HG02623 (cell line): ENCODE results near the gene MAGOH.
A peak's percentile ranks its signal among the peaks of the same experiment; 100 is the strongest.
"Not testable (repeated sequence)": the region's sequence is repeated elsewhere in the genome, so short reads cannot be mapped to it uniquely, and the experiment has no call there.

ENCODE experiments used
- ATAC-seq: cut with Tn5 transposase; IDR thresholded peaks from one replicate; pipeline ENCODE4 v1.9.1; 2021; ENCODE audit warnings: moderate library complexity; ENCODE audit not compliant: unreplicated experiment

The MAGOH gene

DNA sequence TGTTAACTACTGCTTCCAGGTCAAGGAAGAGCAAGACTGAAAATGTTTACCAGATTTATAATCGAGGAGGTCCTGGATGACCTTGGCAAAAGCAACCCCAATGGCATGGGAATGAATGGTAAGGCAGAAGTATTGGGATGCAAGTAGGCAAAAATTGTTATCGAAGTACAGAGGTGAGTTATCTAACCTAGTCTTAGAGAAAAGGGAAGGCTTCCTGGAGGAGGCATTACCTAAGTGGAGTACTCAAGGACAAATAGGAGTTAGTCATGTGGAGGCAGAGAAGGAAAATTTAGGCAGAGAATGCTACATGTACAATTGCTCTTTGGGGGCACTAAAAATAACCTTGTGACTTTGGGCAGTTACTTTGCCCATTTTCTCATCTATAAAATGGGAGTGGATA lies 3.5 kb upstream of the MAGOH start:
- ATAC-seq = no peak

DNA sequence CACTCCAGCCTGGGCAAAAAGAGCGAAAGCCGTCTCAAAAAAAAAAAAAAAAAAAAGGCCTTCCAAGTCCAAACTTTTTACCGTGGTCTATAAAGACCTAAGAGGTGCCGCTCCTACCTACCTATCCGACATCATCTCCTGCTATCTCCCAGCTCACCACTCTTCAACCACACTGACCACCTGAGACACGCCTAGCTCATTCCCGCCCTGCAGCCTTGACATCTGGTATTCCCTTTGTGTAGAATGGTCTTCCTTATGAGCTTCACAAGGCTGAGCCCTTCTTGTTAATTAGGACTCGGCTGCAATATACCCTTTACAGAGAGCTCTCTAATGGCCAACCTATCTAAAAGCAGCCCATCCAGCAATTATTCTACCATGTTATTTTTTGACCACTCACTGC lies 680 bp downstream of the MAGOH start:
- no peak for ATAC-seq

DNA sequence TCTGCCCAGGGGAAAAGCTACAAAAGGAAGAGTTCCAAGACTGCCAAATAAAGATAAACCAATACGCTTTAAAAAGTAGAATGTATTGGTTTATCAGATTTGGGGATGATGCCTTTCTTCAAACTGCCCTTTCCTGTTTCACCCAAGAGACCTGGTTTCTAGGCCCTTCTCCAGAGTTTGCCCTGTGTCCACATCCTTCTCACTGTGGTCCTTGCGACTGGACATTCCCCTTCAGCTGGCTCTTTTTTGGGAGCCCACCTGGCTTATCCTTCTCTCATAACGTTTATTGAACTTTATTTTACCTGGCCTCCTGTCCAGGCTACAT lies 17.4 kb downstream of the MAGOH start:
- ATAC-seq = no peak

DNA sequence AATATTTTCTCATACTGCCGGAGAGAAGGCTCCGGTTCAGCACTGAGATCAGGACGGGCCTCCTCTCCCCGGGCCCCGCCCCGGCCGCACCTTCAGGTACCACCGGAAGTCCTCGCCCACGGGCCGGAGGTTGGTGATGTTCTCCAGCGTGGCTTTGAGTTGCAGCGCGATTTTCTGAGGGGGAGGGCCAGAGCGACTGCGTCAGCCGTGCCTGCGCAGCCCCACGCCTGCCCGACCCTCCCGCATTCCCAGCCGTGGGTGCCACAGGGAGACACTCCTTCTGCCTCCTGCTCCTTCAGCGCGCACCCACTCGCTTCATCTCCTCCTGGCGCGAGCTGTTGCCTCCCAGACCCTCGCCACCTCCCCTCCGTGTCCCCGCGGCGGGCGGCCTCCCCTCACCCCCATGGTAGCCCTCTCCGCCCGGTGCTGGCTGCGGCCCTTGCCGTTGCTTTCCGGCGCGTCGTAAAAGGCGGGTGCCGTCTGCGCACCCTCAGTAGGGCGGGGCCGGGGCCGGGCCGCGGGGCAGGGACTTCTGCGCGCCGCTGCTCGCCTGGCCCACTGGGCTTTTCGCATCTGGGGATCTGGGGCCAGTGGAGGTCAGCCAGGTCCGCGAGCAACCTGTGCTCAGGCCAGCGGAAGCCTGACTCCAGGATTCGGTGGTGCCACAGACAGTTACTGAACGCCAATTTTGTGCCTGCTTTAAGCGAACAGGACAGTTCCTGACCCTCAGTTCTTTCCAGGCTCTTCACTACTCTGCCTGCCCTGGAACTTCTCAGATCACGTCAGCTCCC lies 18.0 kb downstream of the MAGOH start, which contains the start of gene CZIB:
Gene CZIB, minus strand, starts transcription at position 464 of the 791 bp plus-strand sequence. Its CDS starts 59 bp downstream, at position 405.
- ATAC-seq = peak; percentile 89

DNA sequence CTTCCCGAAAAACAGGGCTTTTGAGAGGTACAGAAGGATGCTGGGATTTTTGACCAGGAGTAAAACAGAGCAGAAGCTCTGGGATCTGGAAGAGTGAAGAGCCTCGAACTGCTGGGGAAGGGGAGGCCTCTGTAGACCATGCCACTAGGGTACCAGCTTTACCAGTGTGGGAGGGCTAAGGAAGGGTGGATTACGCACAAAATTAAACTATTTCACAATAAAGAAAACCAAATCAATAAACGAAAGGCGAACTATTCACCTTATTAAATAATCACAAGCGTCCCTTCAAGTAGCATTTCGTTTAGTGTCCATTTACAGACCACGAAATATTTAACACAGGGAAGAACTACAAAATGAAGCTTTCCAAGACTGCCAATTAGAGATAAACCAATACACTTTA lies 18.6 kb downstream of the MAGOH start:
- no peak for ATAC-seq

DNA sequence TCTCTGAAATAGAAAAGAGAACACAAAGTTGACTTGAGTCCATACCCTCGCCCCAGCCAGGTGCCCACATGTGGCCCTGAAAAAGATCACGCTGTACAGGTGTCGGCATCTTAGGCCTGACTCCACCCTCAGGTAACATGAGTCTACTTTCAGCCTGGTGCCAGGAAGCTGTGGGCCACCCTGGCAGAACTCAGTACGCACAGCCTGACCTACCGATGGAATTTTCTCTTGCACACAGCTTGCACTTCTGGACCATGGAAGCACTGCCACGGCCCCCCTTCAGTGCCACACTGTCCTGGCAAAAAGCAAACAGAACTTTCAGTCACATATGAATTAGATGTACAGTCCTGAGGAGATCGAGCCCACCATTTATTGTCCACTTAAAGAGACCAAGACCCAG lies 20.1 kb downstream of the MAGOH start:
- no peak for ATAC-seq

DNA sequence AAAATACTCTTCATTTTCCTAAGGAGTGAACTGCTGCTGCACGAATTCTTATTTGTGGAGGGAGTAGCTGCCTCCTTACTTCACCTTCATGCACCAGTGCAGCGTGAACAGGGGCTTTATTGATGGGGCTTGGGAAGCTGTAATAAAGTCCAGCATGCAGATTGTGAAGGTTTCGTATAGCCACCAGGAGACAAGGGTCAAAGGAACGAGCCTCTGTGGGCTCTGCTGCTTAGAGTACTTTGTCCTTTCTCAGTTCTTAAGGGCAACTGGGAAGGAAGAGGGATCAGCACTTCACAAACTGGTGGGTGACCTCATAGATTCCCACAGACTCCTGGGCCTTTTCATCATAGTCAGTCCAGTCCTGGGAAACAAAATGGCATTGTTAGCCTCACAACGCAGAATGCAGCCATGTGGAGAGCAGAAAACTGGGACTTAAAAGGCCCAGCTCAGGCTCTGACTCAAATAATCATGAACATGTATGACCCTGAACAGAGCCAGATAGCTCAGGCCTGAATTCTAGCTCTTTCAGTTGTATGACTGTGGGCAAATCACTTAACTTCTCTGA lies 23.9 kb downstream of the MAGOH start:
- no peak for ATAC-seq

DNA sequence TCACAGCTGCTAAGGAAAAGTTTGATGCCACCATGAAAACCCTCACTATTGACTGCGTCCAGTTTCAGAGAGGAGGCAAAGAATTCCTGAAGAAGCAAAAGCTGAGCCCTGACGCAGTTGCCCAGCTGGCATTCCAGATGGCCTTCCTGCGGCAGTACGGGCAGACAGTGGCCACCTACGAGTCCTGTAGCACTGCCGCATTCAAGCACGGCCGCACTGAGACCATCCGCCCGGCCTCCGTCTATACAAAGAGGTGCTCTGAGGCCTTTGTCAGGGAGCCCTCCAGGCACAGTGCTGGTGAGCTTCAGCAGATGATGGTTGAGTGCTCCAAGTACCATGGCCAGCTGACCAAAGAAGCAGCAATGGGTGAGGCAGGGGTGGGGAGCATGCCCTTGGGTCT lies 27.4 kb downstream of the MAGOH start:
- no peak for ATAC-seq

DNA sequence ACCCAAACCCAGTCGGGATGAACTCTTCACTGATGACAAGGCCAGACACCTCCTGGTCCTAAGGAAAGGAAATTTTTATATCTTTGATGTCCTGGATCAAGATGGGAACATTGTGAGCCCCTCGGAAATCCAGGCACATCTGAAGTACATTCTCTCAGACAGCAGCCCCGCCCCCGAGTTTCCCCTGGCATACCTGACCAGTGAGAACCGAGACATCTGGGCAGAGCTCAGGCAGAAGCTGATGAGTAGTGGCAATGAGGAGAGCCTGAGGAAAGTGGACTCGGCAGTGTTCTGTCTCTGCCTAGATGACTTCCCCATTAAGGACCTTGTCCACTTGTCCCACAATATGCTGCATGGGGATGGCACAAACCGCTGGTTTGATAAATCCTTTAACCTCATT lies 28.0 kb downstream of the MAGOH start:
- ATAC-seq = no peak

DNA sequence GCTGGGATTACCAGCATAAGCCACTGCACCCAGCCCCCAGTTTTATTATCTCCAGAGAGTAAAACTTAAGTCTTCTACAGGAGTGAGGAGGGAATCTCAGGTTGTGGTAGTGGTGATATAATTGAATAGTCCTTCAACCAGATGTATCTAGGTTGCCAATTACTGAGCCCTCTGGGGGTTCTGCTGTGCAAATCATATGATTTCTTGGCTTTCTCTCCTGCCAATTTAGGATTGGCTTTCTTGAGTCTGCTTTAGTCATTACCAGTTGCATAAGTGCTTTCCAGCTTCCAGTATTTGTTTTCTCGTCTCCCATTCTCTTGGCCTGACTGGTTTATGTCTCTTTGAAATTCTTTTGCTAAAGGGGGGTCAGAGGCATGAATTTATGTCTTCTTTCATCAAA lies 30.6 kb downstream of the MAGOH start:
- ATAC-seq = no peak

DNA sequence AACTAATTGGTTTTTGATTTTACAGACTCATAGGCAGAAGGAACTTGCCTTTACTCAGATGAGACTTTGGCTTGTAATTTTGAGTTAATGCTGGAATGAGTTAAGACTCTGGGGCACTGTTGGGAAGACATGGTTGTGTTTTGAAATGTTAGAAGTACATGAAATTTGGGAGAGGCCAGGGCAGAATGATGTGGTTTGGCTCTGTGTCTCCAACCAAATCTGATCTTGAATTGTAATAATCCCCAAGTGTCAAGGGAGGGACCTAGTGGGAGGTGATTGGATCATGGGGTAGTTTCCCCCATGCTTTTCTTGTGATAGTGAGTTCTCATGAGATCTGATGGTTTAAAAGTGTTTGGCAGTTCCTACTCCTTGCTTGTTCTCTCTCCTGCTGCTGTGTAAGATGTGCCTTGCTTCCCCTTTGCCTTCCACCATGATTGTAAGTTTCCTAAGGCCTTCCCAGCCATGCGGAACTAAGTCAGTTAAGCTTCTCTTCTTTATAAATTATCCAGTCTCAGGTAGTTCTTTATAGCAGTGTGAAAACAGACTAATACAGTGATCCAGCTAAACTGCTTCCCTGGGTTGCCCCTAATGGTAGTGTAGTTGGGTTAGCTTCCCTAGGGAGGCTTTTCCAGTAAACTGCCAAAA lies 31.5 kb downstream of the MAGOH start:
- no peak for ATAC-seq

DNA sequence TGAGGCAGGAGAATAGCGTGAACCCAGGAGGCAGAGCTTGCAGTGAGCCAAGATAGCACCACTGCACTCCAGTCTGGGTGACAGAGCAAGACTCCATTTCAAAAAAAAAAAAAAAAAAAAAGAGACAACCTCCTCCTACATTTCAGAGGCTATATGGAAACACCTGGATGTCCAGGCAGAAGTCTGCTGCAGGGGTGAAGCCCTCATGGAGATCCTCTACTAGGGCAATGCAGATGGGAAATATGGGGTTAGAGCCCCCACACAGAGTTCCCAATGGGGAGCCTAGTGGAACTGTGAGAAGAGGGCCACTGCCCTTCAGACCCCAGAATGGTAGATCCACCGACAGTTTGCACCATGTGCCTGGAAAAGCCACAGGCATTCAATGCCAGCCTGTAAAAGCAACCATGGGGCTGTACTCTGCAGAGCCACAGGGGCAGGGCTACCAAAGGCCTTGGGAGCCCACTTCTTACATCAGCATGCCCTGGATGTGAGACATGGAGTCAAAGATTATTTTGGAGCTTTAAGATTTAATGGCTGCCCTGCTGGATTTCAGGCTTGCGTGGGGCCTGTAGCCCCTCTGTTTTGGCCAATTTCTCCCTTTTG lies 32.1 kb downstream of the MAGOH start:
- not testable (repeated sequence) for ATAC-seq

DNA sequence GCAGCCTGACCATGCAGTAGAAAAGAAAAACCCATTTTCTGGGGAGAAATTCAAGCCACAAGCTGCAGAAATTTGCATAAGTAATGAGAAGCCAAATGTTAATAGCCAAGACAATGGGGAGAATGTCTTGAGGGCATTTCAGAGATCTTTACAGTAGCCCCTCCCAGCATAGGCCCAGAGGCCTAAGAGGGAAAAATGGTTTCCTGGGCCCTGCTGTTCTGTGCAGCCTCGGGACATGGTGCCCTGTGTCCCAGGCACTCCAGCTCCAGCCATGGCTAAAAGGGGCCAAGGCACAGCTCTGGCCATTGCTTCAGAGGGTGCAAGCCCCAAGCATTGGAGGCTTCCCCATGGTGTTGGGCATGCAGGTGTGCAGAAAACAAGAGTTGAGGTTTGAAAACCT lies 32.8 kb downstream of the MAGOH start:
- ATAC-seq = not testable (repeated sequence)

DNA sequence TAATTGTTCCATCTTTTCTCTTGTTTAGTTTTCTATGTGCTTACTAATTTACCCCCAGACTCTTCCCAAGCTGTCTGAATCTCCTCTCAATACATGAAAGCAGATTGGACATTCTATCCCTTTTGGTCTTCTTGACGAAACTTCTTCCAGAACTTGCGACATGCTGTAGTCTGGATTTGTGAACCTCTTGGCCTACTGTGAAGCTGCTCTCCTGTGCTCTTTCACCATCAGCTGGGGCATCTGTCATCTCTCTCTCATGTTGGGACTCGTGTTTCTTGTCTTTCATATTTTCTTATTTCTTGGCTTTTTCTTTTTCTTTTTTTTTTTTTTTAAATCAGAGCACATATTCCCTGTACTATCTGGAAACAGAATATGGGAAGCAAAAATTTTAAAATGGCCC lies 34.9 kb downstream of the MAGOH start:
- no peak for ATAC-seq

DNA sequence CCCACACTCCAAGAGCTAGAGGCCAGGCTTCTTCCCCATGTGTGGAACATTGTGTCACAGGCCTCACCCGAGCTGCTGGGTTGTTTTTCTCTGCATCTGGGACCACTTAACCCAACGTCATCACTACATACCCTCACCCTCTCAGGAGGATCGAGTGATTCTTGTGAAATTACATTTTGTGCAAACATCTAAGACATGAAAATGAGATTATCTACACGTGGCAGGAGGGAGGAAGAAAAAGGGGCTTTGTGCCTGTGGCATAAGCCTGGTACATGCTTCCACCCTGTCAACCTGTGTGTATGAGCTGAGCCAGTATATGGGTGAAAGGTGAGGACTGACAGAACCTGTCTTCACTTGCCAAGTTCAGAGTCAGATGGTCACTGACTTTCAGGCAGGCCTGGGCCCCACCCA lies 40.1 kb downstream of the MAGOH start:
- no peak for ATAC-seq

DNA sequence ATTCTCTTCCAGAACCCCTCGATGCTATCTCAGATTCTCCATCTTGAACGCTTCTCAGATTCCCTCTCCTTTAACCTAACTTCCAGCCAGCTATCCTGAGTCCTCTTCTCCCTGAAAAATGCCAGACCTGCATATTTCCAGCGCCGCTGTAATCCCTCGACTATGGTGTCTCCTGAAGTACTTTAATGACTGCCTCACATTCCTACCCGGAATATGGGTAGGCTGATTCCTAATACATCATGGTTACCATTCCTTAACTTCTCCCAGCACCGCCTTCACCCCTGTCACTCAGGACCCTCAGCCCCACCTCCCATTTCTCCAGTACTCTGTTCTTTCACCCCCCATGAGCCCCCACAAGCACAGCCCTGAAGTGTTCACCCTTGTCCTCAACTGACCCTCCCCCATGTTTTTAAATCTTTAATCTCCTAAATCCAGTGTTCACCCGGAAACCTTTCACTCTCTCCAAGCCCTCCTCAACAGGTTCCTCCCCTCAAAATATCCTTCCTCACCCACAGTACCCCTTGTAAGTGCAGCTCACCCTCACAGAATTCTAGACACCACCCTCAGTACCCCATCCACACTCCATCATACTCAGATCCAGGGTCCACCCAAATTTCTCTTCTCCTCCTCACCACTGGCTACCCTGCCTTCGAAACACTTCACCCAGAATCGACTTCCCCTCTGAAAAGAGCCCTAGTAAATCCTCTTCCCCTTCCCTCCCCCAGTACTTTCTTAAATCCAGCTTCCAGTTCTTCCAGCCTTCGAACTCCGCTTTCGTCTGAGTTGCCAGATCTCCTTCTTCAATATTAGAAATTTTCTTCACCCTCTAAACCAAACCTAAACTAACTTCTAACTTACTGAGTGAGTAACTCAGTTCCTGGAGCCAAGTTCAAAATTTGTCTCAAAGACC lies 40.8 kb downstream of the MAGOH start:
- no peak for ATAC-seq

DNA sequence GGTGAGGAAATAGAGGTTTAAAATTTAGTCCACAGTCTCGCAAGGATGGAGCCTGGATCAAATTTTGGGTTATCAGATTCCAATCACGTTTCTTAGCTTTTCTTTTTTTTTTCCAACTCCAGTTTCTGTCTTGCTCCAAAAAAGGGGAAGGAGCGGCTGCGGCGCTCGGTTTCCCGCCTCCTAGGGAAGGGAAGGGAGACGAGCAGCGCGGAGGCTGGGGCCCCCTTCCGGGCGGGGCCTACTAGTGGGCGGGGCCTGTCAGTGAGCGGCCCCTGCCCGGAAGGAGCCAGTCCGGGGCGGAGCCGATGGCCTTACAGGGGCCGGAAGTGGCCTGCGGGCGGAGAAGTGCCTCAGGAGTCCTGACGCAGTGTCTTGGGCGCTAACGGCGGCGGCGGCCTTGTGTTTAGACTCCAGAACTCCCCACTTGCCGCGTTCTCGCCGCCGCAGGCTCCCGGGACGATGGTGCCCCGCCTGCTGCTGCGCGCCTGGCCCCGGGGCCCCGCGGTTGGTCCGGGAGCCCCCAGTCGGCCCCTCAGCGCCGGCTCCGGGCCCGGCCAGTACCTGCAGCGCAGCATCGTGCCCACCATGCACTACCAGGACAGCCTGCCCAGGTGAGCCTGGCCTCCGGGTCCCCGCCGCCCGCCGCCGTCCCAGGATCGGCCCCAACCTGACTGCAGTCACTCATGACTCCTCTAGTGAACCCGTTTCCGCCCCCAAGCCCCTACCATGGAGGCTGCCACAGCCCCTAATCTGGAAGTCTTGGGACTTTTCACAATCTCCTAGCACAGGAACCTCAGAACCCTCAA lies 41.6 kb downstream of the MAGOH start, which contains the start of gene CPT2:
Gene CPT2, plus strand, starts transcription at position 340 of the 806 bp plus-strand sequence. Its CDS starts 120 bp downstream, at position 460.
- ATAC-seq = peak; percentile 98

DNA sequence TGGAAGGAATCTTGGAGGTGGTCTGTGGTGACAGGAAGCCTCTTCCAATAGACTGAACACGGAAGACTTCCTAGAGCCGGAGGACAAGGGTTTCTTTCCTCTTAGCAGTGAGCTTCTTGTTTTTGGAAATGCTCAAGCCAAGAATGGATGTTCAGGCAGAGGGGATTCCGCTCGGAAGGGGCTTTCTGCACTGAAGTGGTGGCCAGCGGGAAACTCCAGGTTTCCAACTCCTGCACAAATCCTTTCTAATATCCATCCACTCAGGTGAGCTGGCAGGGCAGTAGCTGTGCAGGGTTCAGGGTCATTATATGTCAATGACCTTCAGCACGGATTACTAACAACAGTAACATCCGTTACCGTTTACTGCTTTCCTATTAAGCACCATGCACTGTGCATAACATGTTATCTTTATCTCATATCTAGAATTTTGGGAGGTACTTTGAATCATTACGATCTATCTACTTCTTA lies 42.3 kb downstream of the MAGOH start:
- ATAC-seq = no peak

DNA sequence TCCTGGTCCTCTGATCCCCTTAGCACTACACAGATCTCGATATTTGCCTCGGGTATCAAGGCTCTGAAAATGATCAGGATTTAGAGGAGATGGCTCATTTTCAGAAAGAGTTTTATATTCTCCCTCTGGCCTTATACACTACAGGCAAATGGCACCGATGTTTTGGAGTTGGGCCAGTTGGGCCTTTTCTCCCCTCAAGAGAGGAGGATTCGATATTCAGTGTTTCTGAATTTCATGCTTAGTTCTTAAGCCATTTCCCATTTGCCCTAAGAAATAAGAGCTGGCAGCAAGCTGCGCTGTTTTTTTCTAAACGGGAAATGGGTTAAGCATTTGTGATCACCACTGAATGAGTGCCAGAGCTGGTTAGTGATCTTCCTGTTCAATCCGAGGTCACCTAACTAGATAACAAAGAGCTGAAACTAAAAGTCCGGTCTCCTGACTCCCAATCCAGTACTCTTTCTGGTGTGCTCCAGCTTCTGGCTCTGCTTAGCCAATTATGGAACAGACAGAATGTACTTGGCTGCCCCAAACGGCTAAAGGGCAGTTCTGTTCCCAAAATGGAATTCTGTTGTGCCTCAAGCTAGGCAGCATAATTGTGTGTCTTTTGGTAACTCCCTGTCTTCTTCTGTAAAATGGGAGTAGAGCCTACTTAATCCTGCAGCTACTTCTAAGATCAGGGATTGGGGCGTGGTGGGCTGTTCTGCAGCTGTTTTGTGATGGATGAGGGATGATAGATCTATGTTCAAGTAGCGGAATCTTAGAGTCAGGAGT lies 42.9 kb downstream of the MAGOH start:
- ATAC-seq = no peak
